HCT116 (cell line): ENCODE data around the gene THSD7B. TPM values are rescaled to one million over a fixed set of nuclear protein-coding genes. Genes with fewer than 3 reads are reported as not detected.

ENCODE experiments used
- ATAC-seq: fragments of 200-7000 bp; cut with Tn5 transposase; 2 replicates; pipeline ENCODE4 v1.9.1; 2020; ENCODE audit warnings: mild to moderate bottlenecking, moderate library complexity
- BruUV-seq: library from RNA; stranded (reverse); fragments of 400-500 nt; replicated peaks from 2 replicates; lab custom pipeline; 2021; lab: Mats Ljungman, UMichigan
- CTCF ChIA-PET: fragments of 300-600 bp; sonication (Branson Sonifier 250); formaldehyde crosslinking; loops from one replicate; lab custom pipeline; 2021; ENCODE audit warnings: antibody characterized with exemption; lab: Charles Lee
- POLR2A ChIA-PET: fragments of 300-600, 350-600 bp; sonication (Branson Sonifier 250); formaldehyde crosslinking; loops from one replicate; lab custom pipeline; 2021; ENCODE audit warnings: antibody characterized with exemption; lab: Charles Lee
- RAD21 ChIA-PET, 2 experiments: fragments of 300-600 bp; sonication (Branson Sonifier 250); formaldehyde crosslinking; loops; one replicate each; lab custom pipeline; 2023; ENCODE audit warnings: low total read pairs in 2 of 2; ENCODE audit not compliant: uncharacterized antibody in 2 of 2, unreplicated experiment in 2 of 2, low non-redundant PET in 1 of 2; lab: Charles Lee
- DNase-seq: peaks from one replicate; pipeline ENCODE4 v3.0.0-alpha.2; 2010; ENCODE audit warnings: low read depth, low spot score
- H2AFZ ChIP-seq: fragments of 200-600 bp; shearing (Covaris generic), sonication (generic); 2 replicates; pipeline ENCODE4 v1.6.1; 2017; ENCODE audit warnings: low read depth, mixed run types, mixed read lengths, antibody characterized with exemption, low read length; ENCODE audit not compliant: poor library complexity, severe bottlenecking
- H3K27ac ChIP-seq: 2 replicates; pipeline ENCODE4 v1.5.1; 2012; ENCODE audit warnings: low read depth, low read length
- H3K27me3 ChIP-seq: fragments of 200-600 bp; sonication (generic); 2 replicates; pipeline ENCODE4 v1.6.1; 2016; ENCODE audit warnings: mixed run types, low read length, mixed read lengths; ENCODE audit not compliant: insufficient read depth
- H3K36me3 ChIP-seq, 2 experiments: fragments of 200-500 bp in 1 of 2; fragments of 200-600 bp in 1 of 2; sonication (Bioruptor generic) in 1 of 2; sonication (generic) in 1 of 2; 2 replicates each; pipeline versions ENCODE4 v1.5.1 to v1.6.1; 2014 to 2016; ENCODE audit warnings: low read length in 2 of 2, inconsistent platforms in 1 of 2, mixed read lengths in 1 of 2, mixed run types in 1 of 2; ENCODE audit not compliant: insufficient read depth in 2 of 2, control insufficient read depth in 1 of 2
- H3K4me1 ChIP-seq, 2 experiments: fragments of 200-600 bp in 1 of 2; sonication (generic) in 1 of 2; 2 replicates each; pipeline versions ENCODE4 v1.5.1 to v1.6.1; 2012 to 2017; ENCODE audit warnings: low read length in 2 of 2, inconsistent platforms in 1 of 2, mild to moderate bottlenecking in 1 of 2, mixed read lengths in 1 of 2, mixed run types in 1 of 2, moderate library complexity in 1 of 2; ENCODE audit not compliant: insufficient read depth in 2 of 2, control insufficient read depth in 1 of 2
- H3K4me2 ChIP-seq: fragments of 200-600 bp; sonication (generic); 2 replicates; pipeline ENCODE4 v1.6.1; 2017; ENCODE audit warnings: mixed run types, low read length, mixed read lengths
- H3K4me3 ChIP-seq, 2 experiments: fragments of 200-600 bp in 1 of 2; sonication (generic) in 1 of 2; replicated peaks in 1 of 2; 2 replicates each; pipeline ENCODE4 v1.5.1; 2011 to 2016; ENCODE audit warnings: low read length in 2 of 2, control low read depth in 1 of 2, low read depth in 1 of 2, mild to moderate bottlenecking in 1 of 2, mixed read lengths in 1 of 2, mixed run types in 1 of 2
- H3K79me2 ChIP-seq: fragments of 200-600 bp; sonication (generic); 2 replicates; pipeline ENCODE4 v1.6.1; 2017; ENCODE audit warnings: mild to moderate bottlenecking, mixed run types, low read length, moderate library complexity, mixed read lengths; ENCODE audit not compliant: insufficient read depth
- H3K9ac ChIP-seq: fragments of 200-600 bp; sonication (generic); 2 replicates; pipeline ENCODE4 v1.6.1; 2016; ENCODE audit warnings: low read length, mixed read lengths
- H3K9me2 ChIP-seq: fragments of 200-600 bp; sonication (generic), shearing (Covaris generic); 2 replicates; pipeline ENCODE4 v1.6.1; 2017; ENCODE audit warnings: mixed run types, mild to moderate bottlenecking, moderate library complexity; ENCODE audit not compliant: insufficient read depth
- H3K9me3 ChIP-seq, 2 experiments: fragments of 200-500 bp in 1 of 2; fragments of 200-600 bp in 1 of 2; sonication (Bioruptor generic) in 1 of 2; sonication (generic) in 1 of 2; 2 replicates each; pipeline ENCODE4 v1.6.1; 2014 to 2017; ENCODE audit warnings: low read length in 2 of 2, mixed read lengths in 2 of 2, inconsistent platforms in 1 of 2, low read depth in 1 of 2, mild to moderate bottlenecking in 1 of 2, mixed run types in 1 of 2, moderate library complexity in 1 of 2; ENCODE audit not compliant: control insufficient read depth in 1 of 2, insufficient read depth in 1 of 2
- H4K20me1 ChIP-seq: fragments of 200-600 bp; sonication (generic), shearing (Covaris generic); 2 replicates; pipeline ENCODE4 v1.6.1; 2017; ENCODE audit warnings: mixed run types, mild to moderate bottlenecking, moderate library complexity; ENCODE audit not compliant: insufficient read depth
- CBX3 ChIP-seq: IDR thresholded peaks from 2 replicates; pipeline ENCODE4 v1.6.1; 2012; ENCODE audit warnings: low read depth
- CEBPB ChIP-seq: IDR thresholded peaks from 2 replicates; pipeline ENCODE4 v1.6.1; 2012; ENCODE audit warnings: low read depth
- CTCF ChIP-seq, 3 experiments: fragments of 200-600 bp in 1 of 3; sonication (generic) in 1 of 3; IDR thresholded peaks in 2 of 3; conservative IDR thresholded peaks in 1 of 3; 2 replicates each; pipeline ENCODE4 v1.5.1; 2012 to 2017; ENCODE audit warnings: low read depth in 2 of 3, low read length in 2 of 3, antibody characterized with exemption in 1 of 3, borderline replicate concordance in 1 of 3, control low read depth in 1 of 3, mild to moderate bottlenecking in 1 of 3, mixed read lengths in 1 of 3, mixed run types in 1 of 3, moderate library complexity in 1 of 3; ENCODE audit not compliant: insufficient read depth in 1 of 3
- EGR1 ChIP-seq: IDR thresholded peaks from 2 replicates; pipeline ENCODE4 v1.6.1; 2012; ENCODE audit warnings: low read depth
- ELF1 ChIP-seq: IDR thresholded peaks from 2 replicates; pipeline ENCODE4 v1.6.1; 2012; ENCODE audit warnings: low read depth, borderline replicate concordance
- EZH2 ChIP-seq: fragments of 200-600 bp; sonication (generic); IDR thresholded peaks from 2 replicates; pipeline ENCODE4 v1.6.1; 2017; ENCODE audit warnings: antibody characterized with exemption, mixed run types
- EZH2phosphoT487 ChIP-seq: fragments of 200-600 bp; IDR thresholded peaks from 2 replicates; pipeline ENCODE4 v1.6.1; 2018; ENCODE audit warnings: antibody characterized with exemption, borderline replicate concordance
- FOSL1 ChIP-seq: IDR thresholded peaks from 2 replicates; pipeline ENCODE4 v1.6.1; 2012; ENCODE audit warnings: low read depth
- JUND ChIP-seq: IDR thresholded peaks from 2 replicates; pipeline ENCODE4 v1.6.1; 2012
- MAX ChIP-seq: IDR thresholded peaks from 2 replicates; pipeline ENCODE4 v1.6.1; 2012
- POLR2A ChIP-seq: IDR thresholded peaks from 2 replicates; pipeline ENCODE4 v1.7.0; 2011; ENCODE audit warnings: borderline replicate concordance; ENCODE audit not compliant: insufficient read depth, insufficient read length; ENCODE audit errors: extremely low read depth
- POLR2AphosphoS5 ChIP-seq: IDR thresholded peaks from 2 replicates; pipeline ENCODE4 v1.6.1; 2011; ENCODE audit warnings: mild to moderate bottlenecking, low read depth, low read length, moderate library complexity
- RAD21 ChIP-seq: IDR thresholded peaks from 2 replicates; pipeline ENCODE4 v1.6.1; 2012; ENCODE audit warnings: low read depth, mild to moderate bottlenecking
- SIN3A ChIP-seq: IDR thresholded peaks from 2 replicates; pipeline ENCODE4 v1.6.1; 2012; ENCODE audit warnings: low read depth
- SRF ChIP-seq: IDR thresholded peaks from 2 replicates; pipeline ENCODE4 v1.6.1; 2012; ENCODE audit warnings: low read depth
- TCF7L2 ChIP-seq: IDR thresholded peaks from 2 replicates; pipeline ENCODE4 v1.7.0; 2011; ENCODE audit warnings: borderline replicate concordance, inconsistent platforms; ENCODE audit not compliant: insufficient read depth, insufficient read length; ENCODE audit errors: extremely low read depth
- YY1 ChIP-seq: IDR thresholded peaks from 2 replicates; pipeline ENCODE4 v1.6.1; 2011; ENCODE audit warnings: low read length, low read depth, moderate library complexity, mild to moderate bottlenecking; ENCODE audit not compliant: insufficient replicate concordance; ENCODE audit errors: extremely low read depth
- ZBTB33 ChIP-seq: IDR thresholded peaks from 2 replicates; pipeline ENCODE4 v1.6.1; 2011; ENCODE audit warnings: mild to moderate bottlenecking, low read length, moderate library complexity; ENCODE audit not compliant: insufficient replicate concordance; ENCODE audit errors: extremely low read depth
- ZFX ChIP-seq: fragments of 450-650 bp; IDR thresholded peaks from 2 replicates; pipeline ENCODE4 v1.6.1; 2017
- intact Hi-C: fragments of 100-400 bp; cut with micrococcal nuclease; formaldehyde crosslinking; loops from 2 replicates; pipeline ENCODE4 v1.10.0; 2022
- total RNA-seq: library from RNA; stranded (reverse); gene quantifications from one replicate; pipeline ENCODE4 v1.2.1, GENCODE V29; 2021; ENCODE audit not compliant: unreplicated experiment

The THSD7B gene
- total RNA-seq, 1 experiment from 2014 or later, result not detected

- Histone ChIP-seq H3K36me3 (no peaks in the 10 kb centered on the region), H3K9me2 (no peaks in the 10 kb centered on the region), H3K4me1 (no peaks in the 10 kb centered on the region)
- intact Hi-C loops, result no loop called here
- no TSS peak for BruUV-seq
- TF ChIP-seq EGR1, result no peak
- no peak for TF ChIP-seq EZH2phosphoT487
- TF ChIP-seq, all 23 proteins: peak for 0
- POLR2A ChIA-PET, result no interaction called here
- Histone ChIP-seq H3K9me3 (no peaks in the 10 kb centered on the region; a peak in 1 of 4 replicates), H3K4me3 (no peak overlapping the region), H4K20me1 (no peaks in the 10 kb centered on the region), H3K4me2 (no peak overlapping the region), H3K27ac (no peak overlapping the region), H3K9ac (no peak overlapping the region), H2AFZ (no peak overlapping the region), H3K79me2 (no peaks in the 10 kb centered on the region), H3K27me3 (no peaks in the 10 kb centered on the region)
- ATAC-seq (no peak), DNase-seq (no peak)
- RAD21 ChIA-PET, result no interaction called here
- CTCF ChIA-PET, result no interaction called here
These were observed 550.7 kb downstream of the THSD7B start for GRCh38 chr2:137316075-137316474.

GRCh38 chr2:137321566-137321965, 556.2 kb downstream of the THSD7B start:
- H3K4me3 ChIP-seq, result no peak overlapping the region
- POLR2A ChIA-PET, result no interaction called here
- TF ChIP-seq TCF7L2 (no peak), ZBTB33 (no peak), EZH2 (no peak), SRF (no peak), RAD21 (no peak), ELF1 (no peak), JUND (no peak), CBX3 (no peak), EGR1 (no peak), EZH2phosphoT487 (no peak), ZFX (no peak), POLR2A (no peak), POLR2AphosphoS5 (no peak), CEBPB (no peak), YY1 (no peak), MAX (no peak), SIN3A (no peak), CTCF (IDR thresholded peaks at IDR 0.05 in 2 of 3, conservative IDR thresholded peaks at IDR 0.05 in 1 of 3; ENCODE audit: borderline replicate concordance in 1 of 3, insufficient read depth in 1 of 3, low read depth in 2 of 3, low read length in 2 of 3) (no peak), FOSL1 (no peak)
- TF ChIP-seq, all 23 proteins: peak for 0
- Histone ChIP-seq H3K4me2 (no peak overlapping the region), H3K79me2 (no peaks in the 10 kb centered on the region), H3K9me2 (no peaks in the 10 kb centered on the region), H3K4me1 (no peaks in the 10 kb centered on the region), H4K20me1 (no peaks in the 10 kb centered on the region), H3K36me3 (no peaks in the 10 kb centered on the region), H3K27ac (no peak overlapping the region), H3K9me3 (peaks cover 0 to 7% of the 10 kb centered on the region in 2 experiments; a peak in 2 of 4 replicates), H3K9ac (no peak overlapping the region), H3K27me3 (no peaks in the 10 kb centered on the region), H2AFZ (no peak overlapping the region)
- BruUV-seq, result no TSS peak
- DNase-seq, result no peak
- intact Hi-C loops, result no loop called here
- ATAC-seq, result no peak
- CTCF ChIA-PET, result no interaction called here
- RAD21 ChIA-PET, result no interaction called here
